A172 (cell line): Measurements from ENCODE around the gene ADARB1. TPM values are rescaled to one million over a fixed set of nuclear protein-coding genes. Genes with fewer than 3 reads are reported as not detected.
"Not testable (repeated sequence)": the region's sequence is repeated elsewhere in the genome, so short reads cannot be mapped to it uniquely, and the experiment has no call there.

ENCODE experiments used
- DNase-seq: peaks from one replicate; pipeline ENCODE4 v3.0.0-alpha.2; 2015; ENCODE audit warnings: low spot score
- total RNA-seq: library from RNA; depleted of rRNA; stranded (reverse); fragments of >200 nt; shearing (Covaris generic); gene quantifications from 2 replicates; pipeline ENCODE4 v1.2.3, GENCODE V29; 2014

ADARB1 gene
- total RNA-seq, 1 experiment from 2014 or later, result 15.7 TPM

GRCh38 chr21:45114475-45114874 is 40.1 kb downstream of the ADARB1 start:
- DNase-seq, result no peak

GRCh38 chr21:45115141-45115540 is 40.8 kb downstream of the ADARB1 start:
- DNase-seq, result no peak

DNA sequence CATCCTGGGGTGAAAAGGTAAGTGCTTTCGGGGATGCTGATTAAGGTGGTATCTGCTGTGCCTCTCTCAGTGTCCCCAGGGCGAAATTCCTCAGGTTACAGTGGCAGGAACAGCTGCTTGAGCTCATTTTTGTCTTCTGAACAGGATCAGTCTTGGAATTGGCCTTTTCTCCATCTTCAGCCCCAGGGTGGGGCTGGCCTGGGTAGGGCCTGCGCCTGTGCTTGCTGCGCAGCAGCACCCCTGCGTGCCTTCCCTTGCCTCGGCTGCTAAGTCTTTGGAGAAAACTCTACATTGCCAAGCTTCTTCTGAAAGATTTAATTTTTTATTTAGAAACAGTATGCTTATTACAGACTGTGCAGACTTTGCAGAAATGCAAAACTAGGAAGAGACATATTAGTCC is 41.7 kb downstream of the ADARB1 start:
- DNase-seq, result no peak

DNA sequence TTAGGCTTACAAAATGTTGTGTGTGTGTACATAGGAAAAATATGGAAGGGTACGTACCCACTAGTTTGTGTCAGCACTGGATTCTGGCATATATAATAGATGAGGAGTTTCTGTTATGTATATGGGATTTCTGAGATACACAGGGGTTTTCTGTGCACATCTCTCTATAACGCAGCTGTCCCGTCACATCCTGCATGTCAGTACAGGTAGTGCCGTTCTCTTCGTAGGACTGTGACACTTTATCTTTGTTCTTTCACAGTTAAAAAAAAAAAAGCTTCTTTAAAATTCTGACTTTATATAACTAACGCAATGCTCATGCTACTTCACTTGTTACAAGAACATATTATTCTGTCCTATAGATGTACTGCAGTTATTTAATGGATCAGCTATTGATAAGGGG is 42.9 kb downstream of the ADARB1 start:
- no peak for DNase-seq

- DNase-seq, result no peak
Measured at GRCh38 chr21:45118099-45118498, 43.7 kb downstream of the ADARB1 start.

- DNase-seq, result no peak
Measured at GRCh38 chr21:45119812-45120211, 45.4 kb downstream of the ADARB1 start.

DNA sequence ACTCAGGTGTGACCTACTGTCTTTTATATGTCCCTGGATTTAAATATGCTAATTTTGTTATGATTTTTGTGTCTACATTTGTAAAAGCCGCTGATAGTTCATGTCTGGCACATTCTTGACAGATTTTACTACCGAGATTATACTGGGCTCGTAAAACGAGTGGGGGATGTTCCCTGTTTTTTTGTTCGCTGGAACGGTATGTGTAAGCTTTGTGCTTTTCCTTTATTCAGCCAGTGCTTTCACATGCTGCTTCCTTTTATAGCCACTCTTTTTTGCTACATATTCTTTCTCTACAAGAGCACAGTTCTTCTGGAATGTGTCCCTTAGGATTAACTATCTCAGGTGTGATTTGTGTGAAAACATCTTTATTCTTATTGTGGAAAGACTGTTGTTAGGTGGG is 46.6 kb downstream of the ADARB1 start:
- DNase-seq, result no peak

DNA sequence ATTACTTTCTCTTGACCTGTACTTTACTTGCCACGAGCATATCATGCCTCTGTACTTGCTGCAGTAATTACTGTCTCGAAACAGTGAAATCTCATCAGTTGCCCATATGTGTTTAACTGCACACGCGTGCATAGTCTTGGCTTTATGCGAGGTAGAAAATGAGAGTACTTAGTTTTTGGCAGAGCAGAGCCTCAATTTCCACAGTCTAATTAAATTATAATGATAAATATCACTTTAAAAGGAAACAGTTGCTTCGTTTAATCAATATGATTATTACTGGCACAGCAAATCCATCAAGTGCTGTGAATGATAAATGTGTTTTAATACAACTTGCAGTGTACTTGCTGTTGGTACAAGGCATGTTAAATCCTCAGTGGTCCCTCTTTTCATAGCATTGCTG is 47.6 kb downstream of the ADARB1 start:
- no peak for DNase-seq

DNA sequence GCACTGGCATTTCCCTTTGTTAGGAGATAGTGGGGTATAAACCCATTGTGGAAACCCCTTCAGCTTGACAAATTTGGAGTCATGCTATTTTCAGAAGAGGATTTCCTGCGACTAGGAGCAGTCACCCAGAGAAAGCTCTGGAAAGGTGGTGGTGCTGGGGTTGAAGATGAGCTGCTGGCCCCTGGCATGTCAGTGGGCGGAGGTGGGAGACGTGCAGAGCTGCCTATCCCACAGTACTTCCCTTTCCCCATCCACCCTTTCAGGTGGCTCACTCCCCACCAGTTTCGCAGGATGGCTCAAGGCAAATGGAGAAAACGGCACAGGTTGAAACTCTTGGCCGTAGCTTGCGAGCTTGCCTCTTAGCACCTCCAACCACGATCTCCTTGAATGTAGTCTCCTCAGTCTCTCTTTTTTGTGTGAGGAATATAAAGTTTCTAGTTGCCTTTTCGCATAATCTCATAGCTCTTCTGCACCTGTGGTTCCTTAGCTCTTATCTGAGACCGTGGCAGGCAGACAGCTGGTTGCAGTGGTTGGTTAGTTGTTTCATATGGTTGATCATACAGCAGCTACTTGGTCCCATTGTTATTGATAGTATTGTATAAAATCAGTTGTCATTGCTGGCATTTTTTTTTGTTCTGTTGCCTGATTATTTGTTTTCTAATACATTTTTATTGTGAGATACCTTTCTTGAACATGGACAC is 48.2 kb downstream of the ADARB1 start:
- DNase-seq, result no peak

DNA sequence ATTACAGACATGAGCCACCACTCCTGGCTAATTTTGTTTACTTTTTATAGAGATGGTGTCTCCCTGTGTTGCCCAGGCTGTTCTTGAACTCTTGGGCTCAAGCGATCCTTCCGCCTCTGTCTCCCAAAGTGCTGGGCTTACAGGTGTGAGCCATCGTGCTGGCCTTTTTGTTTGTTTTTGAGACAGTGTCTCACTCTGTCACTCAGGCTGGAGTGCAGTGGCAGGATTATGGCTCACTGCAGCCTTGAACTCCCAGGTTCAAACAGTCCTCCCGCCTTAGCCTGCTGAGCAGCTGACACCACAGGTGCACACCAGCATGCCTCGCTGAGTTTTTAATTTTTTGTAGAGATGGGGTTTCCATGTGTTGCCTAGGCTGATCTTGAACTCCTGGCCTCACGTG is 49.1 kb downstream of the ADARB1 start:
- DNase-seq, result no peak

GRCh38 chr21:45124596-45124995 is 50.2 kb downstream of the ADARB1 start:
- DNase-seq, result no peak

DNA sequence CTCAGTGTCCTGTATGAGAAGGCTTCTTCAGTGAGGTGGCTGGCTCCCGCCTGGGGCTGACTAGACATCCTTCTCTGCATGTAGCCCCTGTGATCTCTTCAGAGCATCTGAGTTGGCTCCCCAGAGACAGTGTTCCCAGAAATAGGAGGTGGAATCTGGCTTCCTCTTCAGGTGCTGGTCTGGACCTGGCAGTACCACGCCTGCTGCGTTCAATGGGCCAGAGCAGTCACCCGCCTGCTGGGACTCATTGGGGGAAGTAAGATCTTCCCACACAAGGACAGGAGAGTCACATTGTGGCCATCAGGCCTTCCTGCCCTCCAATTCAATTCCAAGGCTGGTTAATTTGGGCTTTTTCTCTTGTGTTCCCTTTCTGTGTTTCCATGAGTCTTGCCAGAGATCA is 51.0 kb downstream of the ADARB1 start:
- no peak for DNase-seq

DNA sequence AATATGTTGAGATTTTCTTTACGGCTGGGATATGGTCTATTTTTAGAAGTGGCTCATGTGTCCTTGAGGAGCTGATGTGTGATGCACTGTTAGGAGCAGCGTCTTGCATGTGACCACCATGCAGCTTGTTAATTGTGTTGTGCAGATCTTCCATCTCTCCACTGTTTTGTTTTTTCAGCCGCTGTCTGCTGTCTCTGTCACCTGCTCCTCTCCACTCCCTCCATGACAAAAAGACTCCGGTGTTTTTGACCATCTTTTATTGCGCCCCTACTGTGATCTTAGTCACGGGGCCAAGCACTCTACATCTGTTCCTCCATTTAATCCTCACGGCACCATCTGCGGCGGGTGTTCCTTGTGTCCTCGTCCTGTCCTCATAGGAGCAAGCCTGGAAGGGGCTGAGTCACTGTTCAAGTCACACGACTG is 51.8 kb downstream of the ADARB1 start:
- no peak for DNase-seq

- no peak for DNase-seq
Measured at GRCh38 chr21:45126983-45127382, 52.6 kb downstream of the ADARB1 start.

- no peak for DNase-seq
Measured at GRCh38 chr21:45127937-45128336, 53.6 kb downstream of the ADARB1 start.

DNA sequence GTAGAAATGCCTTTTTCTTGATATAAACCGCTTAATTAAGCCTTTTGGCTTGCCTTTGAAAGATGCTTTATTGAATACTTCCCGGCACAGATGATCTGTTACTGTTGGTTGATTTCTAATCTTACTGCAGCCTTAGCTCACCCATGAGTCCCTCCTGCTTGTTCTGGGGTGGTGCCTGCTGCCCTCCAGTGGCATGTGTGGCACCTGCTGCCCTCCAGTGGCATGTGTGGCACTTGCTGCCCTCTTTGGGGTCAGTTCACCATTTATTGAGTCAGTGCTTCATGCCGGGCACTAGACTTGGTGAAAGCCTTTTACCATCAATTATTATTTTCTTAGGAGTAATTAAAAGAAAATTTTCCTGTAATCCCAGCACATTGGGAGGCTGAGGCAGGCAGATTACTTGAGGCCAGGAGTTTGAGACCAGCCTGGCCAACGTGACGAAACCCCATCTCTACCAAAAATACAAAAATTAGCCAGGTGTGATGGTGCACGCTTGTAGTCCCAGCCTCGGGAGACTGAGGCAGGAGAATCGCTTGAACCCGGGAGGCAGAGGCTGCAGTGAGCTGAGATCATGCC is 54.3 kb downstream of the ADARB1 start:
- peak; percentile 86 for DNase-seq

- peak; percentile 75 for DNase-seq
Measured at GRCh38 chr21:45129189-45129923, 55.0 kb downstream of the ADARB1 start.

GRCh38 chr21:45130324-45130774 is 56.0 kb downstream of the ADARB1 start:
- DNase-seq, result peak; percentile 84

GRCh38 chr21:45131537-45131999 is 57.2 kb downstream of the ADARB1 start:
- DNase-seq, result no peak

DNA sequence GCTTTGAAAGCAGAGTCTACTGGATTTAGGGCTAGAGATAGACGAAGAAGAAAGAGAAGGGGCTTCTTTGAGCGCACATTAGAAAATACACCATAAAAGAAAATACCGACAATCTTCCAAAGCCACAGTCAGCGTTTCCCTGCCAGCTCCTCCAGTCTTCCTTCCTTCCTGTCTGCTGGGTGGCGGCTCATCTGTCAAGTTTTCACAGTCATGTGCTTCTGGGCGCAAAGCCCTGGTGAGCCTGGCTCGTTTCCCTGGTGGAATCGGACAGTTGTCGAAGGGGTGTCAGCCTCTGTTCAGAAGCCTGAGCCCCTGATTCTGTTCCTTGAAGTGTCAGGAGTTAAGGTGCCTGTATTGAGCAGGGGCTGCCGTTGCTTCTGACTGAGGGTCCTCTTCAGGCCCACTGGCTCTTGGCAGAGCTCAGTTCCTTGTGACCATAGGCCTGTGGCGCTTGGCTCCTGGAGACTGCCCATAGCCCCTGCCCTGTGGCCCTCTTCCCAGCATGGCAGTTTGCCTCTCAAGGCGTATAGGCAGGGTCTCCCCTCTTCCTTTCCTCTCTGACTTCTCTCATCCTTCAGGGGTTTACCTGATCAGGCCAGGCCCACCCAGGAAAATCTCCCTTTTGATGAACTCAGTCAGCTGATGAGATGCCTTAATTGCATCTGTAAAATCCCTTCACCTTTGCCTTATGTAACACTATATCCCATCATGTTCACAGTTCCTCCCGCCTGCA is 58.6 kb downstream of the ADARB1 start:
- peak; percentile 54 for DNase-seq

GRCh38 chr21:45133574-45134278 is 59.3 kb downstream of the ADARB1 start:
- DNase-seq, result not testable (repeated sequence)
